ENCODE results near the gene EEF1A2.

EEF1A2 gene

DNA sequence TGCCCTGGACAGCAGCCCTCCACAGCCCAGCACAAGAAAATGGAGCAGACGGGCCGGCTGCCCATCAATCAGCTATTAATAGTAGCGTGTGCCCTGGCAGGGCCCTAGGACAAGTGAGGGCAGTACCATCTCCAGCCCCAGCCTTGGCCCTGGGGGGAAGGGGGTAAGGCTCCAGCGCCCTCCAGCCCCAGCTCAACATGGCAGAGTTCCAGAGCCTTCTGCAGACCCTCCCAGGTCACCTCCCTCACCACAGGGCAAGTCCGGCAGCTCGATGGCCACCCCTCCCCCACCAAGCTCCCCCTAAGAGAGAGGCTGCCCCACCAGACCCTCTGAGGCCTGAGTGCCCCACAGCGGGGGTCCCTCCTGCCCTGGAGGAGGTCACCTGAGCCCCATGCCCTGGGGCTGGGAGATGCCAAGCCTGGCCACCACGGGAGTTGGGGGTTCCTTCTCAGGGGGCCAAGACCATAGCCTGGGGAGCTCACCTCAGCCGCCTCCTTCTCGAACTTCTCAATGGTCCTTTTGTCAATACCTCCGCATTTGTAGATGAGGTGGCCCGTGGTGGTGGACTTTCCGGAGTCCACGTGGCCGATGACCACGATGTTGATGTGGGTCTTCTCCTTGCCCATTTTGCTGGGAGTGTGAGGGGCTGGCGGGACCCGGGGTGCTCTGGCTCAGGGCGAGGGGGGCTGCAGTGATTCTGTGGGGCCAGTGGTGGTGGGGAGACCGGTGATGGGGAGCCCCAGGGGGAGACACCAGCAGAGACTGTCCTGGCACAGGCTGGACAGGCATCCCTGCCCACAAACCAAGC lies 1.5 kb downstream of the EEF1A2 start:
- no peaks in the 10 kb centered on the region for H3K79me2 ChIP-seq (ENCODE audit: insufficient read depth, low read length)
- no peak overlapping the region for H3K4me3 ChIP-seq (ENCODE audit: low read depth in 1 of 2, low read length in 2 of 2)
- H3K9me3 ChIP-seq (ENCODE audit: insufficient read depth, low read length, severe bottlenecking): no peaks in the 10 kb centered on the region
- no peaks in the 10 kb centered on the region for H3K27me3 ChIP-seq (ENCODE audit: insufficient read depth, low read length, poor library complexity)
- no peak overlapping the region for H2AFZ ChIP-seq (ENCODE audit: low read depth, low read length)
- no peaks in the 10 kb centered on the region for H3K36me3 ChIP-seq (ENCODE audit: insufficient read depth, low read length)
- no peak overlapping the region for H3K9ac ChIP-seq (ENCODE audit: low read depth, low read length)
- peaks cover 13% of the 10 kb centered on the region; the same call in 1 of the 2 replicates for H4K20me1 ChIP-seq (ENCODE audit: insufficient read depth, low read length)
- no peak overlapping the region for H3K4me2 ChIP-seq (ENCODE audit: insufficient read depth, low read length)
- no peak for DNase-seq
- H3K4me1 ChIP-seq (ENCODE audit: insufficient read depth, low read length): peaks cover 9% of the 10 kb centered on the region
- TF ChIP-seq, protein P1, sequence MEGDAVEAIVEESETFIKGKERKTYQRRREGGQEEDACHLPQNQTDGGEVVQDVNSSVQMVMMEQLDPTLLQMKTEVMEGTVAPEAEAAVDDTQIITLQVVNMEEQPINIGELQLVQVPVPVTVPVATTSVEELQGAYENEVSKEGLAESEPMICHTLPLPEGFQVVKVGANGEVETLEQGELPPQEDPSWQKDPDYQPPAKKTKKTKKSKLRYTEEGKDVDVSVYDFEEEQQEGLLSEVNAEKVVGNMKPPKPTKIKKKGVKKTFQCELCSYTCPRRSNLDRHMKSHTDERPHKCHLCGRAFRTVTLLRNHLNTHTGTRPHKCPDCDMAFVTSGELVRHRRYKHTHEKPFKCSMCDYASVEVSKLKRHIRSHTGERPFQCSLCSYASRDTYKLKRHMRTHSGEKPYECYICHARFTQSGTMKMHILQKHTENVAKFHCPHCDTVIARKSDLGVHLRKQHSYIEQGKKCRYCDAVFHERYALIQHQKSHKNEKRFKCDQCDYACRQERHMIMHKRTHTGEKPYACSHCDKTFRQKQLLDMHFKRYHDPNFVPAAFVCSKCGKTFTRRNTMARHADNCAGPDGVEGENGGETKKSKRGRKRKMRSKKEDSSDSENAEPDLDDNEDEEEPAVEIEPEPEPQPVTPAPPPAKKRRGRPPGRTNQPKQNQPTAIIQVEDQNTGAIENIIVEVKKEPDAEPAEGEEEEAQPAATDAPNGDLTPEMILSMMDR (IDR thresholded peaks at IDR 0.05; ENCODE audit: borderline replicate concordance, extremely low read depth, low read length, poor library complexity, severe bottlenecking): no peak
- TF ChIP-seq EZH2 (IDR thresholded peaks at IDR 0.05; ENCODE audit: borderline replicate concordance, low read depth, low read length, severe bottlenecking): no peak
- H3K27ac ChIP-seq (ENCODE audit: low read length): no peak overlapping the region
- ATAC-seq (ENCODE audit: insufficient read depth, low read depth): no peak

DNA sequence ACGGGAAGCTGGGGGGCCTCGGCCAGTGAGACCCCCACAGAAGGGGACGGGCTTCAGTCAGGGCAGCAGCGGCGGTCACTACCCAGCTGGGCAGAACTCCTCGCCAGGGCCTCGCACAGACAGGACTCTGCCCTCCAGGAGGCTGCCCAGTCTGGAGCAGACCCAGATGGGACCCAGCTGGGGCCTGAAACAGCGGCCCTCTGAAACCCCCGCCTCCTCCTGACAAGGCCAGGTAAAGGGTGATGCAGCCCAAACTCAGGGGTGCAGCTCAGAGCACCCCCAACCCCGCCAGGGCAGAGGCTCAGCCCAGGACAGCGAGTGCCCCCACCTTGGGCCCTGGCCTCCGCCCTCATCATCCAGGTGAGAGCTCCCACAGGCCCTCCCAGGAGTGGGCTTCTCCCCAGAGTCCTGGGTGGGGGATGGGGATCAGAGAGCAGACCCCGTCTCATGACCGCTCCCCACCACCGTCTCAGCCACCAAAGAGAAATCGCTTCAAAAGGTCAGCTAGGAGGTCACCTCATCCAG lies 2.2 kb downstream of the EEF1A2 start:
- DNase-seq (no peak), ATAC-seq (ENCODE audit: insufficient read depth, low read depth) (no peak)
- Histone ChIP-seq H3K79me2 (ENCODE audit: insufficient read depth, low read length) (no peaks in the 10 kb centered on the region), H3K4me3 (ENCODE audit: low read depth in 1 of 2, low read length in 2 of 2) (peak overlapping the region in 1 of 2 experiments; percentile 41; a peak in 1 of 4 replicates), H3K27me3 (ENCODE audit: insufficient read depth, low read length, poor library complexity) (no peaks in the 10 kb centered on the region), H3K27ac (ENCODE audit: low read length) (no peak overlapping the region), H4K20me1 (ENCODE audit: insufficient read depth, low read length) (peaks cover 13% of the 10 kb centered on the region; the same call in 1 of the 2 replicates), H3K9me3 (ENCODE audit: insufficient read depth, low read length, severe bottlenecking) (no peaks in the 10 kb centered on the region), H3K4me1 (ENCODE audit: insufficient read depth, low read length) (peaks cover 9% of the 10 kb centered on the region), H3K36me3 (ENCODE audit: insufficient read depth, low read length) (no peaks in the 10 kb centered on the region), H3K4me2 (ENCODE audit: insufficient read depth, low read length) (peak overlapping the region; percentile 61), H3K9ac (ENCODE audit: low read depth, low read length) (peak overlapping the region; percentile 42; the same call in 1 of the 2 replicates), H2AFZ (ENCODE audit: low read depth, low read length) (peak overlapping the region; percentile 69; the same call in 1 of the 2 replicates)
- no peak for TF ChIP-seq EZH2 (IDR thresholded peaks at IDR 0.05; ENCODE audit: borderline replicate concordance, low read depth, low read length, severe bottlenecking)
- TF ChIP-seq, protein P1 (IDR thresholded peaks at IDR 0.05; ENCODE audit: borderline replicate concordance, extremely low read depth, low read length, poor library complexity, severe bottlenecking): no peak

DNA sequence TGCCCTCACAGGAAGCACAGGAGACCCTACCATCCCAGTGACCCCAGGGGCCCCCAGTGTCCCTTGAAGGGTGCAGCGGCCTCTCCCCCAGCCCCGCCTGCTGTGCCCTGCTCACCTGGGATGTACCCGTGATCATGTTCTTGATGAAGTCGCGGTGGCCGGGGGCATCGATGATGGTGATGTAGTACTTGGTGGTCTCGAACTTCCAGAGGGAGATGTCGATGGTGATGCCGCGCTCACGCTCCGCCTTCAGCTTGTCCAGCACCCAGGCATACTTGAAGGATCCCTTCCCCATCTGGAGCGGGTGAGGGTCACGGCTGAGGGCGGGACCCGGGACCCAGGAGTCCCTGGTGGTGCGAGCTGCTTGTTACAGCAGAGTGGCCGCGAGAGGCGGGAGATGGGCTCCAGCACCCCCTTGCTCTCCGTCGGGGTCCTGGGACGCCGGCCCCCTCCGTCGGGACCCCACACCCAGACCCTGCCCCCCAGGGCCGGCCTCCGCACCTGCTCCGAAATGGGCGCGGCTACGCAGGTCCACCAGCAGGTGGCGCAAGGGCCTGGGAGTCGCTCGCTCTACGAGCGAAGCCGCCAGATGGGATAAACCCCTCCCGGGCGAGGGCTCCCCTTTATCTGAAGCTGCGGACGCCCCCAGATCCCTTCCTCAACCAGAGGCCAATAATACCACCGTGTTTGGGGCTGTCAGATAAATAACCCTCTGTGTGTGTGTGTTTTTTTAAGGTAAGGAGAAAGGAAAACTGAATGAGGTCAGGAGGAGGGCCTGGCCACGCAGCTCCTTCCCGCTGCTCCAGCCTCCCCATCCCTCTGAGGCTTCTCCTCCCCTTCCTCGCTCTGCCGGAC lies 2.9 kb downstream of the EEF1A2 start:
- ATAC-seq (ENCODE audit: insufficient read depth, low read depth): peak; percentile 91
- TF ChIP-seq EZH2 (IDR thresholded peaks at IDR 0.05; ENCODE audit: borderline replicate concordance, low read depth, low read length, severe bottlenecking): no peak
- TF ChIP-seq, protein P1 (IDR thresholded peaks at IDR 0.05; ENCODE audit: borderline replicate concordance, extremely low read depth, low read length, poor library complexity, severe bottlenecking): peak; percentile 92
- Histone ChIP-seq H3K27me3 (ENCODE audit: insufficient read depth, low read length, poor library complexity) (no peaks in the 10 kb centered on the region), H4K20me1 (ENCODE audit: insufficient read depth, low read length) (peaks cover 12% of the 10 kb centered on the region), H3K27ac (ENCODE audit: low read length) (no peak overlapping the region), H3K79me2 (ENCODE audit: insufficient read depth, low read length) (no peaks in the 10 kb centered on the region), H3K36me3 (ENCODE audit: insufficient read depth, low read length) (no peaks in the 10 kb centered on the region), H3K9me3 (ENCODE audit: insufficient read depth, low read length, severe bottlenecking) (no peaks in the 10 kb centered on the region), H3K9ac (ENCODE audit: low read depth, low read length) (peak overlapping the region; percentile 42; the same call in 1 of the 2 replicates), H3K4me1 (ENCODE audit: insufficient read depth, low read length) (peaks cover 9% of the 10 kb centered on the region), H3K4me2 (ENCODE audit: insufficient read depth, low read length) (peak overlapping the region; percentile 61), H2AFZ (ENCODE audit: low read depth, low read length) (peak overlapping the region; percentile 69), H3K4me3 (ENCODE audit: low read depth in 1 of 2, low read length in 2 of 2) (peak overlapping the region in 1 of 2 experiments; percentile 41; a peak in 1 of 4 replicates)
- peak; percentile 75 for DNase-seq

All from DND-41 (cell line).